ENCODE measurements around the gene RUSC1.
A peak's percentile ranks its signal among the peaks of the same experiment; 100 is the strongest.
"Not testable (repeated sequence)": the region's sequence is repeated elsewhere in the genome, so short reads cannot be mapped to it uniquely, and the experiment has no call there.

RUSC1 gene, protein sequence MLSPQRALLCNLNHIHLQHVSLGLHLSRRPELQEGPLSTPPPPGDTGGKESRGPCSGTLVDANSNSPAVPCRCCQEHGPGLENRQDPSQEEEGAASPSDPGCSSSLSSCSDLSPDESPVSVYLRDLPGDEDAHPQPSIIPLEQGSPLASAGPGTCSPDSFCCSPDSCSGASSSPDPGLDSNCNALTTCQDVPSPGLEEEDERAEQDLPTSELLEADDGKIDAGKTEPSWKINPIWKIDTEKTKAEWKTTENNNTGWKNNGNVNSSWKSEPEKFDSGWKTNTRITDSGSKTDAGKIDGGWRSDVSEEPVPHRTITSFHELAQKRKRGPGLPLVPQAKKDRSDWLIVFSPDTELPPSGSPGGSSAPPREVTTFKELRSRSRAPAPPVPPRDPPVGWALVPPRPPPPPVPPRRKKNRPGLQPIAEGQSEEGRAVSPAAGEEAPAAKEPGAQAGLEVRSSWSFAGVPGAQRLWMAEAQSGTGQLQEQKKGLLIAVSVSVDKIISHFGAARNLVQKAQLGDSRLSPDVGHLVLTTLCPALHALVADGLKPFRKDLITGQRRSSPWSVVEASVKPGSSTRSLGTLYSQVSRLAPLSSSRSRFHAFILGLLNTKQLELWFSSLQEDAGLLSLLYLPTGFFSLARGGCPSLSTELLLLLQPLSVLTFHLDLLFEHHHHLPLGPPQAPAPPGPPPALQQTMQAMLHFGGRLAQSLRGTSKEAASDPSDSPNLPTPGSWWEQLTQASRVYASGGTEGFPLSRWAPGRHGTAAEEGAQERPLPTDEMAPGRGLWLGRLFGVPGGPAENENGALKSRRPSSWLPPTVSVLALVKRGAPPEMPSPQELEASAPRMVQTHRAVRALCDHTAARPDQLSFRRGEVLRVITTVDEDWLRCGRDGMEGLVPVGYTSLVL
- 11.8 to 16.0 (median 12.9) reads per million in 4 donors for total RNA-seq

DNA sequence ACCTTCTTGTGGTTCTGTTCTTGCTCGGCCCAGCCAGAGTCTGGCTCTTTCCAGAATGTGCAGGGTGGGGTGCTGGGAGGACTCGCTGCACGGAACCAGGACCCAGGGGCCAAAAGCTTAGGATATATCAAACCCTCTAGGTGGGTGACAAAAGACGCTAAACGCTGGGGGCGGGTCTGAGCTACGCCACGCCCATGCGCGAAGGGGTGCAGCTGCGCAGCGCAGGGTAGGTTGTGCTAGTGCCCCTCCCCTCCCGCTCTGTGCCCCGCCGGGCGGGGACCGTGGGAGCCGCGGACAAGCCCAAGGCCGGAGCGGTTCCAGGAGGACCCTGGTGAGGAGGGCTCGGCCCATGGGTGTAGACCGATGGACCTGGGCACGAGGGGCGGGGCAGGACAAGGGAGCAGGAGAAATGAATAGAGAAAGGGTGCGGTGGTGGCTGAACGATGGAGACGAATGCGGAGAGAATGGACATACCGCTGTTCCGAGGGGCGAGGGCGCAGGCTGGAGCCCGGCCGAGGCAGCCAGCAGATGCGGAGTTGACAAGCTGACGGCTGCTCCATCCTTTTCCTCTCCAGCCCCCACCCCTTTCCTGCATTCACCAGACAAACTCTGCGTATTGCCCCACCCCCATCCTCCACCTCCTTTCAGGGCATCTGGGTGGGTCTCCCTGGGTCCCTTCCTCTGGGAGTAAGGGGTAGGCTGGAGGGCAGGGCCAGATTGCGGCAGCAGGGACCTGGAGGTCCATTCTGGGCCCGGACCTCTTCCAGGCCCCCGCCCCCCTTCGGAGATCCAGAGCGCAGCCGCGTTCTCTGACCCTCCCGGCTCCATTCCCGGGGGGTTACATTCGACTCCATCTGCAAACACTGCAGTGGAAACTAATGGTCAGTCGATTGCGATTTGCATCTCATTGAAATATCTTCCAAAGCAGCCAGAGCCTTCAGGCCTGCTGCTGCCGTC is at the start of gene RUSC1:
RUSC1 (plus strand) TSS at position 234 of the 957 bp plus-strand sequence. CDS start 880 bp downstream, outside the sequence.
- DNase-seq, result peak; percentile 53 to 70 (median 65)

DNA sequence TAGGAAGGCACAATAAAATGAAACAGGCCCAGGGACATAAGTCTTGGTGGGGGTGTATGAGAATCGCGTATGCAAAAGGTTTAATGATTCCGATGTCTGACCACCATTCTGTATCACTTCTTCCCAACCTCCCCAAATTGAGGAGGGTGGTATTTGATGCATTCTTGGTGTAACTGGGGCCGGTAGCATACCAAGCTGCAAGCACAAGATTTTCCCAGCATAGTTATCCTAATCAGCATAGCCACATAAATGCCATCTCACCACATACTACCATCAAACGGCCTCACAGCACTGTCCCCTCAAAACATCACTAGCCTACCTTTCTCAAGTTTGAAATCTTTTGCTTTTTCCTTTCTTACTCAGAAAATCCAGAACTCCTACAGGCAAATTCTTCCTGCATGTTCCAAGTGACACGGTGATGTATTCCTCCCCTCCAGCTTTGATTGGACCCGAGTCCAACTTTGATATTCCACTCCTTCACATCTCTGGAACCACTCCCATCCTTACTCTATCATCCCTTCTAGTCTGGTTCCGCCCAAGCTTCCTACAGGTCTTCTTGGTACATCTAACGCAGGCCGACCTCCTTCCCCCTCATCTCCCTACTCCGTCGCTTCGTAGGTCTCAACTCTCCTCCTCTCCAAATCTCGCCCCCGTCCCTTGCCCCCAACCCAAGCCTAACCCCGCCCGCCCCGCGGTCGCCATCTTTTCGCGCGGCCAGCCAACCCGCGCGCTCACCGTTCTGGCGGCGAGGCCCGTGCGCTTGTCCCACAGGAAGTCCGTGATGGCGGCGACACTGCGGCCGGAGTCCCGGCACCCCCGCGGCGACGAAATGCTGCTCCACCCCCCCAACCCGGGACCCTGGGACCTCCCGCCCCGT is 48.0 kb upstream of the RUSC1 start:
- no peak for DNase-seq

DNA sequence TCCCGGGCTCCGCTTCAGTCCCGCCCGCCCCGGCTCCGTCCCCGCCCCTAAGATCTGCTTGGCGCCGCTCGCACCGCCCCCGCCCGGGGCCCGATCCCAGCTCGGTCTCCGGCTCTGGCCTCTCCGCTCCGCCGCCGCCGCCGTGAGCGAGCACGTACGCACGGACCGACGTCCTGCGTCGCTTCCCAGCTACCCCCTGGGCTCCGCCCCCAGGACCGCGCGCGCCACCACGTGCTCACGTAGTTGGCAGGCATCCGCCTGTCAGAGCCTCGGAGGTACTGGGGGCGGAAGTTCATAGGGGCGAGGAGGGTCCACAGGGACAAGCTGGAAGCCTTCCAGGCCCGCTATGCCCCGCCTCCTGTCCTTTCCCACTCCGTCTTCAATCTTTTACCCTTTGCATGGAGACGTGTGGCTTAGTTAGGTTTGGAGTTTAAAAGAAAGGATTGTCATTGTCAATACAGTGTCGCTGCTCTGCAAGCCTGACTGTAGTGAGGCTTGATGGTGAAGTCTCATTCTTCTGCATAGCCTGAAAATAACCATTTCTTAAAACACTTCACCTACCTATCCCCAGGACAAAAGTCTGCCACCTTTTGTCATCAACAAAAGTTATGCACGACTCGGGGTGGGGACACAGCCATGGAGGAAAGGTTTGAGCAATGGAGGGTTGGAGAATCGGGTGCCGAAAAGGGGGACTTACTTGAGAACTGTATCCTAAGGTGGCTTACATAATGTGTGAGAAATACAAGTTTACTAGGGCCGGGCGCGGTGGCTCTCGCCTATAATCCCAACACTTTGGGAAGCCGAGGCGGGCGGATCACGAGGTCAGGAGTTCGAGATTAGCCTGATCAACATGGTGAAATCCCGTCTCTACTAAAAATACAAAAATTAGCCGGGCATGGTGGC is 47.1 kb upstream of the RUSC1 start, which contains the start of gene CLK2:
CLK2 (minus strand) TSS at position 162 of the 903 bp plus-strand sequence. CDS start 2,527 bp downstream, outside the sequence.
- DNase-seq, result peak; percentile 85 to 97 (median 89)

DNA sequence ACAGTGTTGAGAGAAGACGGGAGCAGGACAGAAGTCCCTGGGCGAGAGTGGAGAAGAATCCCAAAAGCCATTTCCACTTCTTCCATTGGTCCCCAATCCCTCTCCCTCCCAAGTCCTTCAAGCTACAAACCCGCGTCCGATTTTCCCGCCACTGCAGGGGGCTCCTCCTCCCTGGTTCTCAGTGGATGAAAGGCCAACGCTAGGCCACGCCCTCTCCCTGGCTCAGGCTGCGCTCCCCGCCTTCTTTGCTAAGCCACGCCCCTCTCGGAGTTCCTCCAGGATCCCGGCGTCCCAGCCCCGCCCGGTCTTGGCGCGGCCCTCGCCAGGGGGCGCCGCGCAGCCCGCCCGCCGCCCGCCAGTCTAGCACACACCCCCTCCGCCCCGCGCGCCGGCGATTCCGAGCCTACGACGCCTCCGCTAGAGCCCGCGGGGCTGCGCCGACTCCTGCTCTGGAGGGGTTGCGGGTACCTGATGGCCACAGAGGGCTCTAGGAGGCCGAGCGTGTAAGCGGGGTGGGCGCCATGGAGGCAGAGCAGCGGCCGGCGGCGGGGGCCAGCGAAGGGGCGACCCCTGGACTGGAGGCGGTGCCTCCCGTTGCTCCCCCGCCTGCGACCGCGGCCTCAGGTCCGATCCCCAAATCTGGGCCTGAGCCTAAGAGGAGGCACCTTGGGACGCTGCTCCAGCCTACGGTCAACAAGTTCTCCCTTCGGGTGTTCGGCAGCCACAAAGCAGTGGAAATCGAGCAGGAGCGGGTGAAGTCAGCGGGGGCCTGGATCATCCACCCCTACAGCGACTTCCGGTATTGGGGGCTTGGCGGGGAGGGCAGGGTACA is 43.4 kb upstream of the RUSC1 start, which contains the start of gene HCN3:
HCN3 (plus strand) TSS at position 394 of the 832 bp plus-strand sequence; CDS start at position 522, 128 bp downstream.
- peak; percentile 86 to 89 (median 88) for DNase-seq

DNA sequence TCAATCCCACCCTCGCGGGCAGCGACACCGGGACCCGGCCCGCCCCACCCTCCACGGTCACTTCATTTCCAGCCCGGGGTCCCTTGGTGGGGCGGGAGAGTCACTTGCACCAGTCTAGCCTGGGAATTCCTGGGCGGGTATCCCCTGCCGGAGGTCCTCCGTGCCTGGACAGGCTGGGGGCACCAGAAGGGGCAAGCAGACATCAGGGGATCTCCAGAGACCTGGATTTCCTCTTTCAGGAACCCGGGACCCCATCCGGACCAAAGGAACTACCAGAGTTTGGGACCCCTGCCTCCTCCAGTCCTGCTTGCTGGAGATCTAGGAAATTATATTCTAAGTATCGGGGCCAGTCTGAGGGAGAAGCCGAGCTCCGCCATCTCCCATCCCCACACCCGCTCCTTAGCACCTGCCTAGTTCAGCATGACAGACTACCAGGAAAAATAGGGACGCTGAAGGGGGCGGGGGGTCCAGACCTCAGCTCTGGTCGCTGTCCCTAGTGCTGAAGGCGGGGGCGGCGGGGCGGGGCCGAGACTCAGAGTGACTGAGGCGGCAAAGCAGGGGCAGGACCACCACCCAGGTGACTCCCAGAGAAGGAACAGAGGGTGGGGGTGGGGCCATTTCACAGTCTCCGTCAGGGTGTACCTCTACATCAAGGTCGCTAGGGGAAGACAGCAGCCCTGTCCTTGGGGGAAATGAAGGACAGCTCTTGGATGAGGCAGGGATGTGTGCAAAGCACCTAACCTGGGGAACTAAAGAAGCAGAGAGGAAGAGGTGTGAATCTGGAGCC is 42.6 kb upstream of the RUSC1 start:
- peak; percentile 50 to 78 (median 70) for DNase-seq

DNA sequence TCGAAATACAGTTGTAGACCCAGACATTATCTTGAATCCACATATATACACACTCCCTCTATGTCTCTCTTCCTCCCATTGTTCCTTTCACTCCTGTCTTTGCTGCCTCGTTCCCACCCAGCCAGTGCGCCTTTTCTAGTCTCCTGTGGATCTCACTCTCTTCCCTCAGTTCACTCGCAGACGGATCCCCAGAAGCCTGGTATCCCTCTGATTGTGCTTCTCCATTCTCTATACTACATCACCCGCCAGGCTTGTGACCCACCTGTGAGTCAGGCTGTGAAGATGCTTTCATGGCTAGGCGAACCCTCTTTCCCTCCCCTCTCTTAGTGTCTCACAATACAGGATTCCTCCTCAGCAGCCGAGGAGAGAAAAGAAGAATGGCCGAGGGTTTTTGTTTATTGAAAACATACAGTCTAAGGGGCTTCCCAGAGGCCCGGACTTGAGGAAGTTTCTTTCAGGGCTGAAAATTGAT is 42.0 kb upstream of the RUSC1 start:
- no peak for DNase-seq

DNA sequence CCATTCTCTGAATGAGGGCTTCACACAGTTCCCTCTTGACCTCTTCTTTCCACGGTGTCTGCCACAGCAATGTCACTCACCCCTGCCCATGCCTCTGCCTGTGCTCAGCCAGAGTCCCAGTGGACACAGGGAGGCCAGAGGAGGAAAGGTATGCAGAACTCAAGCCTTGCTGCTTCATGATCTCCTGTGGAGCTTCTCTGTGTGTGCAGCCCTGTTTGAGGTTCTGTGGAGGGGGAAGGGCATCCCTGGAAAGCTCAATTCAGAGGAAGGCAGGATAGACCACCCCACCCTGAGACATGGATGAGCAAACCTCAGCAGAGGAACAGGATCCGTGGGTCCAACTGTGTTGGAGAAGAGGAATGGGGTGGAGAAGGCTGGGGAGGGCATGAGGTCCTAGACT is 41.4 kb upstream of the RUSC1 start:
- no peak for DNase-seq

DNA sequence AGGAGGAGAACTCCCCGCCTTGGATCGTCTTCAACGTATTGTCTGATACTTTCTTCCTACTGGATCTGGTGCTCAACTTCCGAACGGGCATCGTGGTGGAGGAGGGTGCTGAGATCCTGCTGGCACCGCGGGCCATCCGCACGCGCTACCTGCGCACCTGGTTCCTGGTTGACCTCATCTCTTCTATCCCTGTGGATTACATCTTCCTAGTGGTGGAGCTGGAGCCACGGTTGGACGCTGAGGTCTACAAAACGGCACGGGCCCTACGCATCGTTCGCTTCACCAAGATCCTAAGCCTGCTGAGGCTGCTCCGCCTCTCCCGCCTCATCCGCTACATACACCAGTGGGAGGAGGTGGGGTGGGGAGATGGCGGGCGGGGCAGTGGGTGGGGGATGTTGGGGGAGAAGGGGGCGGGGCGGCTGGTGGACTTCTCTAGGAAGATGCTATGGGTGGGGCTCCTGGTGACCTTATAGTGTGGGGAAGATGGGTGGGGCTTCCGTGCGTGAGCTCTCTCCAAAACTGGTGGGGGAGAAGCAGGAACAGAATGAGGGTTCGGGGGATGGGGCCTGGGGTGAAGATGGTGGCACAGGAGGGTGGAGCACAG is 38.1 kb upstream of the RUSC1 start:
- no peak for DNase-seq

DNA sequence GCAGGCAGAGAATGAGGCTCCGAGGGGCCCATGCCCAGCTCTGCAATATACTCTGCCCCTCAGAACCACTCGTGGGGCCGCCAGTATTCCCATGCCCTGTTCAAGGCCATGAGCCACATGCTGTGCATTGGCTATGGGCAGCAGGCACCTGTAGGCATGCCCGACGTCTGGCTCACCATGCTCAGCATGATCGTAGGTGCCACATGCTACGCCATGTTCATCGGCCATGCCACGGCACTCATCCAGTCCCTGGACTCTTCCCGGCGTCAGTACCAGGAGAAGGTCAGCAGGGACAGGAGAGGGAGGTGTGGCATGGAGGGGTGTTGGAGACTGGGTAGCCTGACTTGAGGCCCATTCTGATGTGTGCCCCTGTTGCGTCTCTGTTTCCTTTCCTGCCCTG is 36.2 kb upstream of the RUSC1 start:
- DNase-seq, result no peak

DNA sequence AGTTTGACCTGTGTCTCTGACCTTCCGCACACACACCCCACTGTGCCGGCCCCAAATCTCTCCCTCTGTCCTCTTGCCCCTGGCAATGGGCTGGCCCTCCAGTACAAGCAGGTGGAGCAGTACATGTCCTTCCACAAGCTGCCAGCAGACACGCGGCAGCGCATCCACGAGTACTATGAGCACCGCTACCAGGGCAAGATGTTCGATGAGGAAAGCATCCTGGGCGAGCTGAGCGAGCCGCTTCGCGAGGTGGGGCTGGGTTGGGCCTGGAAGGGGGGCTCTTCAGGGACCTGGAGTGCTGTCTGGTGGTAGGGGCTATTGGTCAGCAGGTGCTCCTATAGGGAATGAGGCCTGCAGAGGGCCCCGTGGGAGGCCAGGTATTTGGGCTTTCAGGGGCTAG is 35.6 kb upstream of the RUSC1 start:
- no peak for DNase-seq

DNA sequence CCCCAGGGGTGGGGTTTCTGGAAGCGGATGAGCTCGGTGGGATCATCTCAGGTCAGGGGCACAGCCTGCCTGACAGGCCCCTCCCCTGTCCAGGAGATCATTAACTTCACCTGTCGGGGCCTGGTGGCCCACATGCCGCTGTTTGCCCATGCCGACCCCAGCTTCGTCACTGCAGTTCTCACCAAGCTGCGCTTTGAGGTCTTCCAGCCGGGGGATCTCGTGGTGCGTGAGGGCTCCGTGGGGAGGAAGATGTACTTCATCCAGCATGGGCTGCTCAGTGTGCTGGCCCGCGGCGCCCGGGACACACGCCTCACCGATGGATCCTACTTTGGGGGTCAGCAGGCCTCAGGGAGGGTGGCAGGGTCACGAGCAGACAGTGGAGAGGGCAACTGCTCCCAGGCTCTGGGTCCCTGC is 35.1 kb upstream of the RUSC1 start:
- no peak for DNase-seq

DNA sequence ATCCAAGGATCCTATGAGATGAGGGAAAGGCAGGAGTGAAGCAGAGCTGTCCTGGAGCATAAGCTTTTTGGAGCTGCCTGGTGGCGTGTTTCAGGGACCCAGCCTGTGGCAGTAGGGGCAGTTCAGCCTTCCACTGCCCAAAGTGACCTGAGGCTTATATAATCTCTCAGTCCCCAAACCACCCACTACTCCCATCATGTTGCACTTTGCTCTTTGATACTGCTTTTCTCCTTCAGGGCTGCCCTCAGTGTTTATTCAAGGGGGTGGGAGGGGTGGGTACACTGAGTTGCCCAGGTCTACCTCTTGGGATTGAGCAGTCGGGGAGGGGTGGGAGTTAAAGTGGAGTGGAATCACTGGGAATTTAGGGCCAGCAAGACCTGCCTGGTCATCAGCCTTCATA is 34.1 kb upstream of the RUSC1 start:
- no peak for DNase-seq

DNA sequence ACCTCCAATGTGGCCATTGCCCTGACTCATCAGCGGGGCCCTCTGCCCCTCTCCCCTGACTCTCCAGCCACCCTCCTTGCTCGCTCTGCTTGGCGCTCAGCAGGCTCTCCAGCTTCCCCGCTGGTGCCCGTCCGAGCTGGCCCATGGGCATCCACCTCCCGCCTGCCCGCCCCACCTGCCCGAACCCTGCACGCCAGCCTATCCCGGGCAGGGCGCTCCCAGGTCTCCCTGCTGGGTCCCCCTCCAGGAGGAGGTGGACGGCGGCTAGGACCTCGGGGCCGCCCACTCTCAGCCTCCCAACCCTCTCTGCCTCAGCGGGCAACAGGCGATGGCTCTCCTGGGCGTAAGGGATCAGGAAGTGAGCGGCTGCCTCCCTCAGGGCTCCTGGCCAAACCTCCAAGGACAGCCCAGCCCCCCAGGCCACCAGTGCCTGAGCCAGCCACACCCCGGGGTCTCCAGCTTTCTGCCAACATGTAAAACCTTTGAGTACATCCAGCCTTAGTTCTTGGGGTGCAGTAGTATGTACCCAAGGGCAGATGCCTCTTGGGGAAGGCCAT is 32.6 kb upstream of the RUSC1 start:
- no peak for DNase-seq

DNA sequence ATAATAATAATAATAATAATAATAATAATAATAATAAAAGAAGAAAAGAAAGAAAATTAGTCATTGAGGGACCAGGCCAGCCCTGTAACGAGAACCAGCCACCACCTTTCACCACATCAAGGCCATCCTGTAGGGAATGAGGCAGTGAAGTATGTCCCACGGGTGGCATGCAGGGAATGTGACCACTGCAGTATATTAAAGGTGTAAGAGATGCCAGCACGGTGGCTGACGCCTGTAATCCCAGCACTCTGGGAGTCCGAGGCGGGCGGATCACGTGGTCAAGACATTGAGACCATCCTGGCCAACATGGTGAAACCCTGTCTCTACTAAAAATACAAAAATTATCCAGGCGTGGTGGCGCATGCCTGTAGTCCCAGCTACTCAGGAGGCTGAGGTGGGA is 29.7 kb upstream of the RUSC1 start:
- not testable (repeated sequence) for DNase-seq

DNA sequence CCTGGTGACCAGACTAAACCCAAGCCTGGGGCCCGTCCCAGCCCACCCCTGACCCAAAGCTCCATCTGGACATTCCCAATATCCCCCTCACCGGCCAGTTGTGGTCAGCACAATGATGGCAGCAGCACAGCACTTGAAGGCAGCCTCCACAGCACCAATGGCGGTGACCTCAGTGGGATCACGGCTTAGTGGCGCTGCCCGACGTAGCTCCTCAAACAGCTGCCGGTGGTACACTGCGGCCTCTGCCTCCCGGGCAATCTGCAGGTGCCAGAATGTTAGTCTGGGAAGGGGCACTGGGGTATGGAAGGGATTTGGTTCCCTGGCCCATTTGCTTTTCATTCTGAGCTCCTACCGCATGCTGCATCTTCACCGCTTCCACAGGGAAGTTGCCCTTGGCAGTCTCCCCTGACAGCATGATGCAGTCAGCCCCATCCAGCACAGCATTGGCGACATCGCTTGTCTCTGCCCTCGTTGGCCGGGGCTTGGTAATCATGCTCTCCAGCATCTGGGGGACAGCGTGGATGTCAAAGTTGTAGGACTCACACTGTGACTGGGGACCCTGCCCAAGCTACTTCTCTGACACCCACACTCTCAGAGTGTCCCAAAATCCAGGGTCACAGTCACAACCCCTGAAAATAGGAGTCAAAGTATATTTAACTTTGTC is 27.5 kb upstream of the RUSC1 start:
- DNase-seq, result no peak

DNA sequence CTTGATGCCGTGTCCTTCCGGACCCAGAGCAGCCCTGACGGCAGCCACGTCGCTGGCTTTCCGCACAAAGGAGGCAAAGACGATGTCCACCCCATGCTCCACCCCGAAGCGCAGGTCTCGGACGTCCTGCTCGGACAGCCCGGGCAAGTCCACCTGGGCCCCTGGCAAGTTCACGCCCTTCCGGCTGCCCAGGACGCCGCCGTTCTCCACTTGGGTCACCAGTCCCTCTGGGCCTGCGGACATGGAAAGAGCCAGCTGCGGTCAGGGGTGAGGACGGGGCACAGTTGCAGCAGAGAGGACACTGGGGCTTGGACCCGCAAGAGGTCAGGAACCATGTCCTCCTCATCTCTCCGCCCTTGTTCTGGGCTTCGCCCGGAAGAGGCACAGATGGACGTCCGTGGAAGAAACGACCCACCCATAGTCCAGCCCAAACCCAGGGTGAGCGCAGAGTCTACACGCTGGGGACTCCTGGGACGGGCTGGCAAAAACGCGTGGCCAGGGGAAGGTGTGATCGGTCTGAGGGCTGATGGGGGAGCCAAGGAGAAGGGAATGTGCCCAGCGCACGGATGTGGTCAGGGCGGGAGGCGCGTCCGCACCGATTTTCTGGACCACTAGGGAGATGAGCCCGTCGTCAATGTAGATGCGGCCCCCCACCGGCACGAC is 26.0 kb upstream of the RUSC1 start:
- no peak for DNase-seq
